Measurements from ENCODE around the gene CNOT6.
"Not testable (repeated sequence)": the region's sequence is repeated elsewhere in the genome, so short reads cannot be mapped to it uniquely, and the experiment has no call there.

CNOT6 gene

DNA sequence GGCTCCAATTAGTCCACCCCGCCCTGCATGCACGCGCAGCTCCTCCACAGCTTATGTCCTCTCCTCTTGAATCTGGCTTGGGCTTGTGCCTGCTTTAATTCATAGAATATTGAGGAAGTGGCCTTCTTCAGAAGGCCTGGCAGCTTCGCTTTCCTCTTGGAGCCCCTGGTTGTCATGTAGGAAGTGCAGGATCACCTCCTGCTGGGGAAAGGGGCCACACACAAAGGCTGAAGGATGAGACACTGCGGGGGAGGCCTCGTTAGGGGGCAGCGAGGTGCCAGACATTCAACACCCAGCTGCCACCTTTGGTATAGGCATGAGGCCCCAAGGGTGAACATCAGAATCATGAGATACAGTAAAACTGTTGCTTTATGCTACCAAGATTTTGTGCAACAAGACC, 2.7 kb upstream of the CNOT6 start:
- H3K4me3 ChIP-seq (replicated peaks in 1 of 2; ENCODE audit: low read depth in 2 of 2, low read length in 2 of 2): no peak overlapping the region
- TF ChIP-seq, protein P1, sequence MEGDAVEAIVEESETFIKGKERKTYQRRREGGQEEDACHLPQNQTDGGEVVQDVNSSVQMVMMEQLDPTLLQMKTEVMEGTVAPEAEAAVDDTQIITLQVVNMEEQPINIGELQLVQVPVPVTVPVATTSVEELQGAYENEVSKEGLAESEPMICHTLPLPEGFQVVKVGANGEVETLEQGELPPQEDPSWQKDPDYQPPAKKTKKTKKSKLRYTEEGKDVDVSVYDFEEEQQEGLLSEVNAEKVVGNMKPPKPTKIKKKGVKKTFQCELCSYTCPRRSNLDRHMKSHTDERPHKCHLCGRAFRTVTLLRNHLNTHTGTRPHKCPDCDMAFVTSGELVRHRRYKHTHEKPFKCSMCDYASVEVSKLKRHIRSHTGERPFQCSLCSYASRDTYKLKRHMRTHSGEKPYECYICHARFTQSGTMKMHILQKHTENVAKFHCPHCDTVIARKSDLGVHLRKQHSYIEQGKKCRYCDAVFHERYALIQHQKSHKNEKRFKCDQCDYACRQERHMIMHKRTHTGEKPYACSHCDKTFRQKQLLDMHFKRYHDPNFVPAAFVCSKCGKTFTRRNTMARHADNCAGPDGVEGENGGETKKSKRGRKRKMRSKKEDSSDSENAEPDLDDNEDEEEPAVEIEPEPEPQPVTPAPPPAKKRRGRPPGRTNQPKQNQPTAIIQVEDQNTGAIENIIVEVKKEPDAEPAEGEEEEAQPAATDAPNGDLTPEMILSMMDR (IDR thresholded peaks at IDR 0.05; ENCODE audit: low read depth, low read length): no peak
- DNase-seq (ENCODE audit: low read depth in 2 of 2): no peak

DNA sequence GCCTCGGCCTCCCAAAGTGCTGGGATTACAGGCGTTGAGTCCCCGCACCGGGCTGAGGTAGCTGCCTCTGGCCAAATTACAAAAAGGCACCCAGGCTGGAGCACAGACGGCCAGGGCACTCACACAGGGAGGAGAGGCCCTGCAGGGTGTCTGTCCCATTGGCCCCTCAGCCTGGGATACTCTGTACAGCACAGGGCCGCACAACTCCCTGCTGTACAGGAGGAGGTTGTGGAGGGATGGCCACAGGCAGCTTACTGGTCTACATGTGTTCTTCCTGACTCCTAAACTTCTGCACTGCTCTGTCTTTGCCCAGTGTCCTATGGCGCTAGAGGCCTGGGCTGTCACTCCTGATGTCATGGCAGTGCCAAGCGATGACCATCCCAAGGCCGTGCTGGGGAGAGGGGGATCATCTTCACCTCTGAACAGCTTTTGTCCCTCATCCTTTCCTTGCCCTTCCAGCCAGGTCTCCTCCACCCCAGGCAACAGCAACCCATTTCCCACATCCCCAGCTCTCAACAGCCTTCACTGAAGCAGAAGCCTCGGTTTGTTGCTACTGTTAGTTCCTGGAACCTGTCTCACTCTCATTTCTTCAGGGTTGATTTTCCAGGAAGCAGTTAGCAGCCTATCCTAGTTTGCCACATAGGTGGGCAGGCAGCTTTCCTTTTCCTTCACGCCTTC, 1.8 kb upstream of the CNOT6 start:
- H3K4me3 ChIP-seq (replicated peaks in 1 of 2; ENCODE audit: low read depth in 2 of 2, low read length in 2 of 2): no peak overlapping the region
- DNase-seq (ENCODE audit: low read depth in 2 of 2): no peak
- TF ChIP-seq, protein P1 (IDR thresholded peaks at IDR 0.05; ENCODE audit: low read depth, low read length): no peak

DNA sequence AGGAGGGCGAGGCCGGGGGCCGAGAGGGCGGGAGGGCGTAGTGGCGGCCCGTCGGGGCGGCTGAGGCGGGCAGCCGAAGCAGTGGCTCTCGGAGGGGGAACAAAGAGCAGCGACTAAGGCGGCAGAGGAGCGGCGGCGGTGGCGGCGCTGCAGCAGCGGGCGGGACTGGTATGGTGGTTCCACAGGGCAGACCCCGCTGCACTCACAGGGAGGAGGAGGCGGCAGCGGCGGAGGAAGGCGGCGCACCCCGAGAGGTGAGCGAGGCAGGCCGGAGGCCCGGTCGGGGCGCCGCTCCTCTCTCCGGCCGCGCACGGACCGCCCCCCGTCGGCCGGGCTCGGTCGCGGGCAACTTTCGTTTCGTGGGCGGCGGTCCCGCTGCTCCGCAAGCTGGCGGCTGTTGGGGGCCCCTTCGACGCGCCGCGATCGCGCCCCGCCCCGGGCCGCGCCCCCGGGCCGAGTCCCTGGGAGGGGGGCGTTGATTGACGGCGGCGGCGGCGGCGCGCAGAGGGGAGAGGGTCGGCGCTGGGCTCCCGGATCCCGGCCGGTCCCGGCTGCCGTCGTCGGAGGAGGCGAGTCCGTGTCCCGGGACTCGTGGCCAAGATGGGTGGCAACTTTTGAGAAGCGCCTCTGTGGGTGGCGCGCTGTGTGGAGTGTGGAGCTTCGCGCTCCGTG, 467 bp downstream of the CNOT6 start:
- H3K4me3 ChIP-seq (replicated peaks in 1 of 2; ENCODE audit: low read depth in 2 of 2, low read length in 2 of 2): peak overlapping the region; percentile 90 to 95
- TF ChIP-seq, protein P1 (IDR thresholded peaks at IDR 0.05; ENCODE audit: low read depth, low read length): no peak
- DNase-seq (ENCODE audit: low read depth in 2 of 2): peak in 1 of 2 donors; percentile 30

DNA sequence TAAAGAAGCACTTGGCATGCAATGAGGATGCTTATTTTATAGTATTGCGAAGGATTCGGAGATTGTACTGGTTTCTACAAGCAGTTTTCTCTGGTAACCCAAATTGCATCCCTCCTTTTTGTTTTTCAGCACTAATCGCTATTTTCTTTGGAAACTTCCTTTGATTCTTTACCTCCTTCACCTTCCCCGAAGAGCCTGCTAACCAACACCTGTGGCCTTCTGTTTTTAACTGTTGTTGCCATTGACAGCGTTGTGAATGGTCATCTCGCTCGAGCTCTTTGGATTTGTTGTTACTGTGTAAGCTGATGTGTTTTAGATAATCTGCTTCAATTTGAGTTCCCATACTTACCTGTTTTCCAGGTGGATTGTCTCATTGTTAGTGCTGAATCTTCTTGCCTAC, 1.1 kb downstream of the CNOT6 start:
- TF ChIP-seq, protein P1 (IDR thresholded peaks at IDR 0.05; ENCODE audit: low read depth, low read length): no peak
- H3K4me3 ChIP-seq (replicated peaks in 1 of 2; ENCODE audit: low read depth in 2 of 2, low read length in 2 of 2): peak overlapping the region; percentile 90 to 95
- no peak for DNase-seq (ENCODE audit: low read depth in 2 of 2)

DNA sequence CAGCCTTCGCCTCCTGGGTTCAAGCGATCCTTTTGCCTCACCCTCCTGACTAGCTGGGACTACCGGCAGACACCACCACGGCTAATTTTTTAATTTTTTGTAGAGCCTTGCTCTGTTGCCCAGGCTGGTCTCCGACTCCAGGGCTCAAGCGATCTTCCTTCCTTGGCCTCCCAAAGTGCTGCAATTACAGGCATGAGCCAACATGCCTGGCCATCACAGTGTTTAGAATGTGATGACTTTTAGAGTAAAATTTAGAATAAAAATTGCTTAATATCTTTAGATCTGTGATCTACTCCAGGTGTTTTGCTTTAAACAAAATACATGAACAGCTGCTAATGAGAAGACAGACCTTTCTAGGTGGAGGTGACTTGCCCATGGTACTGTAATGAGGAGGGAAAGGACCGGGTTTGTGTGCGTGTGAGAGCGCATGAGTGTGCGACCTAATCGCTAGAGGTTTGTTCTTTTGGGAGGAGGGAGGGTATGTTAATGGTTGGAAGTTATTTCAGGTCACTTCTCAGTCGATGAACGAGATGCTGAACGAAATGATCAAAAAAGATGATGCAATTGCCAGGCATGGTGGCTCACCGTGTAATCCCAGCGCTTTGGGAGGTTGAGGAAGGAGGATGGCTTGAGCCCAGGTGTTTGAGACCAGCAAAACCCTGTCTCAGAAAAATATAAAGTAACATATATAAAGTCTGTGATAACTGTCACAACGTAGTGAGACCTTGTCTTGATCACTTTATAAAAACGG, 2.0 kb downstream of the CNOT6 start:
- TF ChIP-seq, protein P1 (IDR thresholded peaks at IDR 0.05; ENCODE audit: low read depth, low read length): no peak
- peak overlapping the region in 1 of 2 donors; percentile 95 for H3K4me3 ChIP-seq (replicated peaks in 1 of 2; ENCODE audit: low read depth in 2 of 2, low read length in 2 of 2)
- no peak for DNase-seq (ENCODE audit: low read depth in 2 of 2)

DNA sequence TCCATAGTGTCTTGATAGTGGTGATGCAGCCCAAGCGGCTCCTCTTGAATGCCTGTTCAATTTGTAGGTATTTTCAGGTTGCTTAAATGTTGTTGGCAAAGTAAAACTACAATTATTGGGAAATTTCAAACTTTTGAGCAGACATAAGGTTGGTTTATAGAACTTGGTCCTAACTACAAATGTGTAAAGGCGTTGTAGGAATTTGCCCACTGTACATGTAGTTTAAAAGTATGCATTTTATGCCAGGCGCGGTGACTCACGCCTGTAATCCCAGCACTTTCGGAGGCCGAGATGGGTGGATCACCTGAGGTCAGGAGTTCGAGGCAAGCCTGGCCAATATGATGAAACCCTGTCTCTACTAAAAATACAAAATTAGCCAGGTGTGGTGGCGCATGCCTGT, 2.6 kb downstream of the CNOT6 start:
- not testable (repeated sequence) for DNase-seq (ENCODE audit: low read depth in 2 of 2); H3K4me3 ChIP-seq (replicated peaks in 1 of 2; ENCODE audit: low read depth in 2 of 2, low read length in 2 of 2)

DNA sequence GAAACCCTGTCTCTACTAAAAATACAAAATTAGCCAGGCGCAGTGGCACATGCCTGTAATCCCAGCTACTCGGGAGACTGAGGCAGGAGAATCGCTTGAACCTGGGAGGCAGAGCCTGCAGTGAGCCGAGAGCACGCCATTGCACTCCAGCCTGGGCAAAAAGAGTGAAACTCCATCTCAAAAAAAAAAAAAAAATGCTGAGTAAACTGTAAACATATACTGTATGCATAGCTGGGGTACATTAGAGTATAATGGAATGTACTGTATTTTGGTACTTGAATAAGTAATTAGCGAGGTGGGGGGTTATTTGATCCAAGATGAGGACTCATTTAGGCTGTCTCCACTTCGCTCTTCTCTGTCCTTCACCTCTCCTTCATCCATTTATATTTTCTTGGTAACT, 3.7 kb downstream of the CNOT6 start:
- DNase-seq (ENCODE audit: low read depth in 2 of 2); H3K4me3 ChIP-seq (replicated peaks in 1 of 2; ENCODE audit: low read depth in 2 of 2, low read length in 2 of 2): not testable (repeated sequence)
